Measurements from ENCODE around the gene PEX10.

DNA sequence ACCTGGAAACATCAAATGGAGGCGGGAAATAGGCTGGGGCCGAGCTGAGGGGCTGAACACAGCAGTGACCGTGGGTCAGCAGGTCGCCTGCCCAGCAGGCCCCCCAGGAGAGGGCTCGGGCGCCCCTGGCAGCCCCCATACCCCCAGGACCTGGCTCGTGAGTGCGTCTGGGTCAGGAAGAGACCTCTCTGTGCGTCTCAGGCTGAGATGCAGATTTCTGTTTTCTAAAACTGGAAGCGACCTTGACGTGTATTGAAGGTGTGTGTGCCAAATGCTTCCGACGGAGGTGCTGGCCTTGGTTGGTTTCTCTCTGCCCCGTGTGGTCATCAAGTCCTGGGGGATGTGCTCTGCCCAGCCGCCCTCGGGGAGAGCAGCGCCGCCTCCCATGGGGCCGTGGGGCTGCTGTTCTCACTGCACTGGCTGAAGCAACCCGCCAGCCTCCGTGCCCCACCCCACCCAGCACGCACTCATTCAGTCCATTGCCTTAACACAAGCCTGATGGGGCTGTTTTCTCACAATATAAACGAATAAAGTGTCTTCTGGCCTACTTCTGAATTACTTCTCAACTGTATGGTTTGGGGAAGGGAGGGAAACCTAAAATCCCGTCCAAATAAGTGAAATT, 7.4 kb downstream of the PEX10 start:
- TF ChIP-seq CEBPB (IDR thresholded peaks at IDR 0.05; ENCODE audit: low read depth, low read length) (no peak), YY1 (IDR thresholded peaks at IDR 0.05; ENCODE audit: low read depth, low read length) (no peak), HDAC6 (IDR thresholded peaks at IDR 0.05; ENCODE audit: low read depth, low read length) (no peak), JUN (IDR thresholded peaks at IDR 0.05; ENCODE audit: low read depth, low read length) (no peak), SP1 (IDR thresholded peaks at IDR 0.05; ENCODE audit: low read depth, low read length) (no peak), CHD2 (IDR thresholded peaks at IDR 0.05; ENCODE audit: low read length) (no peak), NANOG (IDR thresholded peaks at IDR 0.05; ENCODE audit: insufficient read depth, low read depth, low read length, poor library complexity, severe bottlenecking) (no peak), POLR2A (IDR thresholded peaks at IDR 0.05; ENCODE audit: control extremely low read depth in 1 of 2, low read depth in 2 of 2, low read length in 2 of 2) (no peak), EZH2 (IDR thresholded peaks at IDR 0.05; ENCODE audit: low read depth, low read length, severe bottlenecking) (no peak), EGR1 (IDR thresholded peaks at IDR 0.05; ENCODE audit: borderline replicate concordance, low read depth, low read length) (no peak), CHD1 (IDR thresholded peaks at IDR 0.05; ENCODE audit: low read depth, low read length) (no peak), BRCA1 (IDR thresholded peaks at IDR 0.05; ENCODE audit: low read depth, low read length) (no peak)
- TF ChIP-seq, protein P1, sequence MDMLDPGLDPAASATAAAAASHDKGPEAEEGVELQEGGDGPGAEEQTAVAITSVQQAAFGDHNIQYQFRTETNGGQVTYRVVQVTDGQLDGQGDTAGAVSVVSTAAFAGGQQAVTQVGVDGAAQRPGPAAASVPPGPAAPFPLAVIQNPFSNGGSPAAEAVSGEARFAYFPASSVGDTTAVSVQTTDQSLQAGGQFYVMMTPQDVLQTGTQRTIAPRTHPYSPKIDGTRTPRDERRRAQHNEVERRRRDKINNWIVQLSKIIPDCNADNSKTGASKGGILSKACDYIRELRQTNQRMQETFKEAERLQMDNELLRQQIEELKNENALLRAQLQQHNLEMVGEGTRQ (IDR thresholded peaks at IDR 0.05; ENCODE audit: low read length): no peak
- TF ChIP-seq, protein P2, sequence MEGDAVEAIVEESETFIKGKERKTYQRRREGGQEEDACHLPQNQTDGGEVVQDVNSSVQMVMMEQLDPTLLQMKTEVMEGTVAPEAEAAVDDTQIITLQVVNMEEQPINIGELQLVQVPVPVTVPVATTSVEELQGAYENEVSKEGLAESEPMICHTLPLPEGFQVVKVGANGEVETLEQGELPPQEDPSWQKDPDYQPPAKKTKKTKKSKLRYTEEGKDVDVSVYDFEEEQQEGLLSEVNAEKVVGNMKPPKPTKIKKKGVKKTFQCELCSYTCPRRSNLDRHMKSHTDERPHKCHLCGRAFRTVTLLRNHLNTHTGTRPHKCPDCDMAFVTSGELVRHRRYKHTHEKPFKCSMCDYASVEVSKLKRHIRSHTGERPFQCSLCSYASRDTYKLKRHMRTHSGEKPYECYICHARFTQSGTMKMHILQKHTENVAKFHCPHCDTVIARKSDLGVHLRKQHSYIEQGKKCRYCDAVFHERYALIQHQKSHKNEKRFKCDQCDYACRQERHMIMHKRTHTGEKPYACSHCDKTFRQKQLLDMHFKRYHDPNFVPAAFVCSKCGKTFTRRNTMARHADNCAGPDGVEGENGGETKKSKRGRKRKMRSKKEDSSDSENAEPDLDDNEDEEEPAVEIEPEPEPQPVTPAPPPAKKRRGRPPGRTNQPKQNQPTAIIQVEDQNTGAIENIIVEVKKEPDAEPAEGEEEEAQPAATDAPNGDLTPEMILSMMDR (IDR thresholded peaks at IDR 0.05; ENCODE audit: control extremely low read depth in 1 of 3, insufficient read depth in 1 of 3, low read depth in 1 of 3, low read length in 3 of 3): no peak

All from H1 (cell line).